SK-N-SH (cell line): ENCODE results near the gene ARHGAP25.

Experiments used
- CTCF ChIP-seq: fragments of 200-600 bp; sonication (generic); IDR thresholded peaks from 2 replicates; pipeline ENCODE4 v1.6.1; 2017; ENCODE audit warnings: antibody characterized with exemption, mild to moderate bottlenecking, moderate library complexity
- NRF1 ChIP-seq: IDR thresholded peaks from 2 replicates; pipeline ENCODE4 v1.6.1; 2012; ENCODE audit warnings: low read depth, mild to moderate bottlenecking, low read length

DNA sequence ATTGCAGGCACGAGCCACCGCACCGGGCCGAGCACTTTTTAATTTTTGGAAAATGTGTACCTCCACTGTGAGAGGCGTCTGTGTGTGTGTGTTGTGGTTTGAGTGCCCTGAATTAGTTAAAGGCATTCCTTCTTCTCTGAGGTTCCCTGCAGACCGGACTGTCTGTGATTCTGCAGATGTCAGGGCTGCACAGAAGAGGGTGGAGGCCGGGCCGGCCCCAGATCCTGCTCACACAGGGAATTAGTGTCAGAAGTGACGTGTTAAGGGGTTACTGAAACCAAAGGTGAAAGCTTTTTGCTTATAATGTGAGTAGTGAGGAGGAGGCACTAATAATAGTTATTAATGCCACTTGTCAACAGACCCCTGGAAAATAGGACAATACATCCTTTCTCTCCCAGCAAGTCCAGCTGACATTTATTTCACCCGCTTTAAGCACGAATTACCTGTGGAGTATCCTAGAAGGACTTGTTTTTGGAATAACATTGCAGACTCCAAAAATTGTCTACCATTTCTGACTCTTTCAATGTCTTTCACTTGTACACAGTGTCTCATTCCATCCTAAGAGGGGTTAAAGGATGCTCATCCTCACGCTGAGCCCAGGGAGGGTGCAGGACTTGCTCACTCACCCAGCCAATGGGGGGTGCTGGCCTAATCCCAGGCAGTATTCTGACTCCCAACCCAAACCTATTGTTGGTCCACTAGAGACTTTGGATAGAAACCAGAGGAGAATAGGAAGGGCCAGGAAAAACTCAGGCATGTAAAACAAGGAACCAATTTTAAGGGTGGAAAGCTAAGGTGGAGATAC lies 16.2 kb downstream of the ARHGAP25 start:
- no peak for TF ChIP-seq CTCF
- no peak for TF ChIP-seq NRF1
